Skeletal muscle satellite cell (primary cell): ENCODE measurements around the gene LYZ. TPM values are rescaled to one million over a fixed set of nuclear protein-coding genes. Genes with fewer than 3 reads are reported as not detected.

ENCODE experiments used
- H3K27me3 ChIP-seq: 2 replicates; pipeline ENCODE4 v1.7.0; 2013; ENCODE audit warnings: low read length; ENCODE audit not compliant: control insufficient read depth, insufficient read depth
- H3K36me3 ChIP-seq: 2 replicates; pipeline ENCODE4 v1.7.0; 2013; ENCODE audit warnings: mild to moderate bottlenecking, control low read depth, low read length; ENCODE audit not compliant: insufficient read depth
- H3K4me1 ChIP-seq: 2 replicates; pipeline ENCODE4 v1.7.0; 2013; ENCODE audit warnings: low read length; ENCODE audit not compliant: control insufficient read depth, insufficient read depth
- H3K4me2 ChIP-seq: 2 replicates; pipeline ENCODE4 v1.7.0; 2013; ENCODE audit warnings: mild to moderate bottlenecking, low read length
- H3K4me3 ChIP-seq: 2 replicates; pipeline ENCODE4 v1.7.0; 2013; ENCODE audit warnings: low read length
- H3K9ac ChIP-seq: 2 replicates; pipeline ENCODE4 v1.7.0; 2013; ENCODE audit warnings: mild to moderate bottlenecking, low read depth, low read length, moderate library complexity
- H3K9me3 ChIP-seq: replicated peaks from 2 replicates; pipeline ENCODE4 v1.7.0; 2013; ENCODE audit warnings: mild to moderate bottlenecking, control low read depth, low read length
- small RNA-seq: library from RNA; depleted of rRNA; stranded (forward); fragments of <200 nt; gene quantifications from one replicate; pipeline ENCODE3, GENCODE V24; 2012

Gene LYZ

DNA sequence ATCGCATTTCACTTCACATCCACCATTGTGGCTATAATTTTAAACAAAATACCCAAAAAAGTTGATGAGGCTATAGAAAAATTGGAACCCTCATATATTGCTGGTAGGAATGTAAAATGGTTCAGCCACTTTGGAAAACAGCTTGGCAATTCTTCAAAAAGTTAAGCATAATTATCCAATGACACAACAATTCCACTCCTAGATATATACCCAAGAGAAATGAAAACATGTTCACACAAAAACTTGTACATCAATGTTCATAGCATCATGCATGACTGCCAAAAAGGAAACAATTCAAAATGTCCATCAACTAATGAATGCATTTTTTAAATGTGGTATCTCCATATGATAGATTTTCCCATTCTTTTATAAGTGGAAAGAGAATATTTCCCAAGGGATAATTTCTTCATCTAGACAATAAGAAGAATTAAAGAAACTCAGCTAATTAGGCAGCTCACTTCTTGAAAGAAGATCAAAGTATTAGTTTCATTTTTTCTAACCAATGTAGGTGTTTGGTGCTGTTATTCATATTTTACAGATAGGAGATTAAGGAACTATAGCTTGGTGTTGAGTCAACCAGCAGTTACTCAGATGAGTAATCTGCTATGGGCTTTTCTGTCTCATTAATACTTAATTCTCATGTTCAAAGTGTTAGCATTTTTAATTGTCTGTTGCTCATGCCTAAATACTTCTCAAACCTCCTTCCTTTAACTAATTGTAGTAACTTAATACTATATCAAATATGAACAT lies 44.2 kb downstream of the LYZ start:
- Histone ChIP-seq H3K27me3 (no peaks in the 10 kb centered on the region), H3K4me1 (peaks cover 19% of the 10 kb centered on the region), H3K36me3 (peaks cover 9% of the 10 kb centered on the region), H3K4me3 (no peak overlapping the region), H3K9ac (no peak overlapping the region), H3K9me3 (no peaks in the 10 kb centered on the region), H3K4me2 (no peak overlapping the region)

DNA sequence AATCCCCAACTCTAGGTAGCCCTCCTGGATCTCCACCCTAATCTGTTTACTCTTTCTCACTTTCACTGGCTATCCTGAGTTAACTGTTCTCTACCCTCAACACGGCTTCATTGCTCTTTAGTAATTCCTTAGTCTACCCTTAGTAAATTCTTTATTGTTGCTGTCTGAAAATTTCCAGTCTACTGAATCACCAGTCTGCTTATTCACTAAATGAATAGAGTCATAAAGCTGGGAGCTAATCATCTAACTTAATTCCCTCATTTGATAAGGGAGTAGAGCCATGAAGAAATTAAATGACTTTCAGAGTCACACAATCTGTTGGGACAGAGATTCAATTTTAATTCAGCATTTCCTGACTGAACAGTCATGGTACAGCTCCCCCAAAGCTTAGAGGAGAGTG lies 47.9 kb downstream of the LYZ start:
- no peak overlapping the region for H3K4me2 ChIP-seq
- no peak overlapping the region for H3K9ac ChIP-seq
- no peaks in the 10 kb centered on the region for H3K9me3 ChIP-seq
- H3K36me3 ChIP-seq, result peaks cover 9% of the 10 kb centered on the region
- no peak overlapping the region for H3K4me3 ChIP-seq
- peaks cover 9% of the 10 kb centered on the region for H3K4me1 ChIP-seq
- no peaks in the 10 kb centered on the region for H3K27me3 ChIP-seq

DNA sequence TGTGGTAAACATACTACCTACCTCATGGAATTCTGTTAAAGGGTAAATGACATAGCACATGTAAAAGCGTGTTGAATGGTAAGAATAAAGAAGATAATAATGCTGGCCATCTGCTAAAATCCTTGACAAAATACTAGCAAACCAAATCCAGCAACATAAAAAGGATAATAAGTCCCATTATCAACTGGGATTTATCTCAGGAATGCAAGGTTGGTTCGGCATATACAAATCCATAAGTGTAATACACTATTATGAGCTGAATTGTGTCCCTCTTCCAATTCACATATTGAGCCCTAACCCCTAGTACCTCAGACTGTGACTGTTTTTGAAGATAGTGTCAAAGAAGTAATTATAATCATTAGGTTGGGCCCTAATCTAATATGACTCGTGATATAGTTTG lies 48.8 kb downstream of the LYZ start:
- Histone ChIP-seq H3K4me3 (no peak overlapping the region), H3K9me3 (no peaks in the 10 kb centered on the region), H3K4me2 (no peak overlapping the region), H3K4me1 (peaks cover 13% of the 10 kb centered on the region), H3K27me3 (no peaks in the 10 kb centered on the region), H3K36me3 (peaks cover under 1% of the 10 kb centered on the region), H3K9ac (no peak overlapping the region)

GRCh38 chr12:69397978-69398377 lies 49.8 kb downstream of the LYZ start:
- H3K9ac ChIP-seq, result no peak overlapping the region
- no peak overlapping the region for H3K4me2 ChIP-seq

GRCh38 chr12:69401940-69402339 lies 53.8 kb downstream of the LYZ start:
- no peaks in the 10 kb centered on the region for H3K27me3 ChIP-seq
- H3K36me3 ChIP-seq, result no peaks in the 10 kb centered on the region
- H3K9ac ChIP-seq, result no peak overlapping the region
- no peak overlapping the region for H3K4me2 ChIP-seq
- no peaks in the 10 kb centered on the region for H3K9me3 ChIP-seq
- no peak overlapping the region for H3K4me3 ChIP-seq
- H3K4me1 ChIP-seq, result peaks cover 26% of the 10 kb centered on the region

More at GRCh38 chr12:69397978-69398377, 49.8 kb downstream of the LYZ start:
- Histone ChIP-seq H3K36me3 (no peaks in the 10 kb centered on the region), H3K4me3 (no peak overlapping the region), H3K4me1 (peaks cover 8% of the 10 kb centered on the region), H3K27me3 (no peaks in the 10 kb centered on the region), H3K9me3 (no peaks in the 10 kb centered on the region)

Small RNA genes within 50 kb of the gene (small RNA-seq; reads per million reads assigned to genes)
- not detected for gene RN7SL804P
